PC-9 (cell line): ENCODE data around the gene RNASE7. TPM values are rescaled to one million over a fixed set of nuclear protein-coding genes. Genes with fewer than 3 reads are reported as not detected.

ENCODE experiments used
- BruUV-seq: library from RNA; stranded (reverse); fragments of 400-500 nt; replicated peaks from 2 replicates; lab custom pipeline; 2021; lab: Mats Ljungman, UMichigan
- CTCF ChIA-PET: fragments of 300-600 bp; sonication (Branson Sonifier 250); formaldehyde crosslinking; loops from one replicate; lab custom pipeline; 2022; ENCODE audit warnings: antibody characterized with exemption; lab: Charles Lee
- POLR2A ChIA-PET: fragments of 300-600 bp; sonication (Branson Sonifier 250); formaldehyde crosslinking; loops from one replicate; lab custom pipeline; 2022; ENCODE audit warnings: antibody characterized with exemption; ENCODE audit not compliant: unreplicated experiment; lab: Charles Lee
- DNase-seq, 2 experiments: peaks; one replicate each; pipeline versions ENCODE4 v3.0.0 to v3.0.0-alpha.2; 2015 to 2022; ENCODE audit warnings: mixed read lengths in 1 of 2
- H2AFZ ChIP-seq: fragments of 200-600 bp; sonication (generic); 2 replicates; pipeline ENCODE4 v1.8.1; 2017; ENCODE audit warnings: antibody characterized with exemption
- H3F3A ChIP-seq: fragments of 200-600 bp; sonication (generic); 2 replicates; pipeline ENCODE4 v1.8.1; 2017; ENCODE audit warnings: antibody characterized with exemption, mild to moderate bottlenecking, low read depth; ENCODE audit not compliant: insufficient read depth
- H3K27ac ChIP-seq: fragments of 200-600 bp; sonication (generic); 2 replicates; pipeline ENCODE4 v1.6.1; 2016; ENCODE audit warnings: mixed run types
- H3K27me3 ChIP-seq: fragments of 200-600 bp; sonication (generic); 2 replicates; pipeline ENCODE4 v1.6.1; 2016; ENCODE audit warnings: low read depth, mixed run types; ENCODE audit not compliant: insufficient read depth
- H3K36me3 ChIP-seq: fragments of 200-600 bp; sonication (generic); 2 replicates; pipeline ENCODE4 v1.6.1; 2016; ENCODE audit warnings: low read depth, mixed run types
- H3K4me1 ChIP-seq: fragments of 200-600 bp; sonication (generic); replicated peaks from 2 replicates; pipeline ENCODE4 v1.6.1; 2016; ENCODE audit warnings: mixed run types; ENCODE audit not compliant: insufficient read depth
- H3K4me2 ChIP-seq: fragments of 200-600 bp; sonication (generic); 2 replicates; pipeline ENCODE4 v1.6.1; 2017; ENCODE audit warnings: mixed run types
- H3K4me3 ChIP-seq: fragments of 200-600 bp; sonication (generic); 2 replicates; pipeline ENCODE4 v1.6.1; 2016; ENCODE audit warnings: mixed run types
- H3K79me2 ChIP-seq: fragments of 200-600 bp; sonication (generic); 2 replicates; pipeline ENCODE4 v1.6.1; 2017; ENCODE audit warnings: low read depth, mixed run types
- H3K9me2 ChIP-seq: fragments of 200-600 bp; sonication (generic); 2 replicates; pipeline ENCODE4 v1.8.1; 2017; ENCODE audit warnings: mild to moderate bottlenecking; ENCODE audit not compliant: insufficient read depth
- H3K9me3 ChIP-seq: fragments of 200-600 bp; sonication (generic); 2 replicates; pipeline ENCODE4 v1.8.1; 2016; ENCODE audit warnings: low read depth; ENCODE audit not compliant: insufficient read depth
- H4K20me1 ChIP-seq: fragments of 200-600 bp; sonication (generic); 2 replicates; pipeline ENCODE4 v1.8.1; 2017; ENCODE audit not compliant: insufficient read depth
- CTCF ChIP-seq: fragments of 200-600 bp; sonication (generic); conservative IDR thresholded peaks from 2 replicates; pipeline ENCODE4 v1.6.1; 2017; ENCODE audit warnings: mixed run types, antibody characterized with exemption, mild to moderate bottlenecking, moderate library complexity
- EZH2 ChIP-seq: fragments of 200-600 bp; sonication (generic); IDR thresholded peaks from 2 replicates; pipeline ENCODE4 v1.8.0; 2017; ENCODE audit warnings: antibody characterized with exemption, low read depth
- intact Hi-C: fragments of 100-400 bp; cut with micrococcal nuclease; formaldehyde crosslinking; loops from one replicate; pipeline ENCODE4 v1.10.0; 2022; ENCODE audit not compliant: unreplicated experiment
- total RNA-seq: library from RNA; stranded (reverse); gene quantifications from 2 replicates; pipeline ENCODE4 v1.2.3, GENCODE V29; 2021

Gene RNASE7
- total RNA-seq, 1 experiment from 2014 or later = not detected

GRCh38 chr14:21060614-21061346 lies 18.6 kb downstream of the RNASE7 start:
- Histone ChIP-seq H3F3A (no peaks in the 10 kb centered on the region), H3K4me2 (no peak overlapping the region), H4K20me1 (no peaks in the 10 kb centered on the region), H3K36me3 (no peaks in the 10 kb centered on the region), H2AFZ (no peak overlapping the region), H3K9me3 (no peaks in the 10 kb centered on the region), H3K4me3 (no peak overlapping the region), H3K79me2 (no peaks in the 10 kb centered on the region), H3K27ac (no peak overlapping the region), H3K4me1 (no peaks in the 10 kb centered on the region), H3K9me2 (no peaks in the 10 kb centered on the region), H3K27me3 (no peaks in the 10 kb centered on the region)
- TF ChIP-seq CTCF = no peak
- TF ChIP-seq EZH2 = no peak
- intact Hi-C loops = loop anchor here (10.0 kb wide), 1 partner anchor 46 kb away; no protein-coding TSS in a partner anchor
- DNase-seq = no peak
- POLR2A ChIA-PET = no interaction called here
- CTCF ChIA-PET = no interaction called here
- BruUV-seq = no TSS peak

GRCh38 chr14:21061347-21061668 lies 19.1 kb downstream of the RNASE7 start:
- Histone ChIP-seq H3K36me3 (no peaks in the 10 kb centered on the region), H3K79me2 (no peaks in the 10 kb centered on the region), H3K4me1 (no peaks in the 10 kb centered on the region), H3K9me3 (no peaks in the 10 kb centered on the region), H4K20me1 (no peaks in the 10 kb centered on the region), H3K4me2 (no peak overlapping the region), H3K9me2 (no peaks in the 10 kb centered on the region), H3K27ac (no peak overlapping the region), H3F3A (no peaks in the 10 kb centered on the region), H3K4me3 (no peak overlapping the region), H3K27me3 (no peaks in the 10 kb centered on the region), H2AFZ (no peak overlapping the region)
- ChIA-PET CTCF (no interaction called here), POLR2A (no interaction called here)
- DNase-seq = no peak
- no TSS peak for BruUV-seq
- intact Hi-C loops = loop anchor here (10.0 kb wide), 1 partner anchor 47 kb away; no protein-coding TSS in a partner anchor
- TF ChIP-seq EZH2 = no peak
- no peak for TF ChIP-seq CTCF

GRCh38 chr14:21063479-21063878 lies 21.3 kb downstream of the RNASE7 start:
- CTCF ChIA-PET = no interaction called here
- Histone ChIP-seq H4K20me1 (no peaks in the 10 kb centered on the region), H3K9me3 (no peaks in the 10 kb centered on the region), H2AFZ (no peak overlapping the region), H3K9me2 (no peaks in the 10 kb centered on the region), H3K36me3 (no peaks in the 10 kb centered on the region), H3K27ac (no peak overlapping the region), H3F3A (no peaks in the 10 kb centered on the region), H3K4me1 (no peaks in the 10 kb centered on the region), H3K27me3 (no peaks in the 10 kb centered on the region; the same call in 1 of the 2 replicates), H3K4me2 (no peak overlapping the region), H3K79me2 (no peaks in the 10 kb centered on the region), H3K4me3 (no peak overlapping the region)
- intact Hi-C loops = loop anchor here (10.0 kb wide), 1 partner anchor 49 kb away; no protein-coding TSS in a partner anchor
- no peak for TF ChIP-seq EZH2
- no peak for TF ChIP-seq CTCF
- no peak for DNase-seq
- POLR2A ChIA-PET = no interaction called here
- BruUV-seq = no TSS peak
